Coronary artery (tissue), 2 donors: ENCODE data around the gene PWWP2B.

Experiments used
- DNase-seq: peaks from one replicate; pipeline ENCODE4 v3.0.0-alpha.2; 2017; ENCODE audit warnings: low spot score
- H3K27ac ChIP-seq, 2 donors: fragments of 200-600 bp; sonication (generic); one replicate each; pipeline ENCODE4 v1.5.1; 2016 to 2019
- H3K4me3 ChIP-seq: fragments of 200-600 bp; sonication (generic); 2 replicates; pipeline ENCODE4 v1.5.1; 2016; ENCODE audit warnings: mild to moderate bottlenecking, moderate library complexity
- CTCF ChIP-seq: fragments of 200-600 bp; sonication (generic); IDR thresholded peaks from one replicate; pipeline ENCODE4 v1.5.1; 2019; ENCODE audit warnings: antibody characterized with exemption

Gene PWWP2B

GRCh38 chr10:132413226-132414205, 16.5 kb downstream of the PWWP2B start:
- Histone ChIP-seq H3K4me3 (no peak overlapping the region), H3K27ac (no peak overlapping the region)
- no peak for DNase-seq
- TF ChIP-seq CTCF, result no peak

GRCh38 chr10:132414402-132415016, 17.5 kb downstream of the PWWP2B start:
- no peak overlapping the region for H3K4me3 ChIP-seq
- H3K27ac ChIP-seq, result no peak overlapping the region
- no peak for DNase-seq
- TF ChIP-seq CTCF, result no peak

GRCh38 chr10:132415255-132415654, 18.3 kb downstream of the PWWP2B start:
- Histone ChIP-seq H3K27ac (no peak overlapping the region), H3K4me3 (no peak overlapping the region)
- no peak for DNase-seq
- TF ChIP-seq CTCF, result no peak

- TF ChIP-seq CTCF, result no peak
- no peak overlapping the region for H3K27ac ChIP-seq
- DNase-seq, result no peak
- no peak overlapping the region for H3K4me3 ChIP-seq
Observed at GRCh38 chr10:132415956-132416355, 19.0 kb downstream of the PWWP2B start.

GRCh38 chr10:132416566-132417256, 19.7 kb downstream of the PWWP2B start:
- TF ChIP-seq CTCF, result no peak
- Histone ChIP-seq H3K4me3 (no peak overlapping the region), H3K27ac (peak overlapping the region in 1 of 2 donors; percentile 58)
- no peak for DNase-seq

- peak overlapping the region; percentile 36 to 58 for H3K27ac ChIP-seq
- DNase-seq, result no peak
- no peak for TF ChIP-seq CTCF
- no peak overlapping the region for H3K4me3 ChIP-seq
Observed at GRCh38 chr10:132417257-132417910, 20.4 kb downstream of the PWWP2B start.
